HEK293 (cell line): ENCODE results near the gene TMEM271.

ENCODE experiments used
- CTCF ChIP-seq: fragments of 450-650 bp; formaldehyde crosslinking; IDR thresholded peaks from 2 replicates; pipeline ENCODE4 v1.5.1; 2016; ENCODE audit warnings: missing biosample characterization, missing genetic modification characterization
- KLF16 ChIP-seq: fragments of 450-650 bp; formaldehyde crosslinking; IDR thresholded peaks from 2 replicates; pipeline ENCODE4 v1.5.1; 2017; ENCODE audit warnings: missing biosample characterization, missing genetic modification characterization
- ZBTB7A ChIP-seq: fragments of 450-650 bp; formaldehyde crosslinking; IDR thresholded peaks from 2 replicates; pipeline ENCODE4 v1.5.1; 2016; ENCODE audit warnings: low read depth, missing biosample characterization, missing genetic modification characterization
- ZNF274 ChIP-seq, 2 experiments: fragments of 200-500 bp in 1 of 2; fragments of 450-650 bp in 1 of 2; sonication (Bioruptor generic) in 1 of 2; formaldehyde crosslinking in 1 of 2; IDR thresholded peaks; 2 replicates each; pipeline versions ENCODE4 v1.5.1 to v1.6.1; 2014 to 2016; ENCODE audit warnings: borderline replicate concordance in 1 of 2, inconsistent platforms in 1 of 2, low read length in 1 of 2, missing biosample characterization in 1 of 2, missing genetic modification characterization in 1 of 2
- ZNF426 ChIP-seq: fragments of 450-650 bp; formaldehyde crosslinking; IDR thresholded peaks from 2 replicates; pipeline ENCODE4 v1.5.1; 2017; ENCODE audit warnings: missing biosample characterization, missing genetic modification characterization, mild to moderate bottlenecking, inconsistent platforms, moderate library complexity
- ZNF501 ChIP-seq: fragments of 450-650 bp; formaldehyde crosslinking; IDR thresholded peaks from 2 replicates; pipeline ENCODE4 v1.5.1; 2016; ENCODE audit warnings: missing biosample characterization, missing genetic modification characterization
- ZNF530 ChIP-seq: fragments of 450-650 bp; formaldehyde crosslinking; IDR thresholded peaks from 2 replicates; pipeline ENCODE4 v1.5.1; 2016; ENCODE audit warnings: low read depth, missing biosample characterization, missing genetic modification characterization

- no peak for TF ChIP-seq CTCF
- no peak for TF ChIP-seq ZNF501 (tag by site-specific recombination)
- no peak for TF ChIP-seq ZNF274 (IDR thresholded peaks at IDR 0.05; ENCODE audit: low read length)
- TF ChIP-seq ZNF274 (tag by site-specific recombination; IDR thresholded peaks at IDR 0.05; ENCODE audit: borderline replicate concordance), result no peak
- no peak for TF ChIP-seq ZNF426 (tag by site-specific recombination)
- no peak for TF ChIP-seq ZNF530
- TF ChIP-seq KLF16 (tag by site-specific recombination), result no peak
- no peak for TF ChIP-seq ZBTB7A
These were observed 36.6 kb upstream of the TMEM271 start for GRCh38 chr4:612749-613125.
